PC-3 (cell line): ENCODE measurements around the gene IL25. TPM values are rescaled to one million over a fixed set of nuclear protein-coding genes. Genes with fewer than 3 reads are reported as not detected.
A peak's percentile ranks its signal among the peaks of the same experiment; 100 is the strongest.

ENCODE experiments used
- ATAC-seq: fragments of 200-7000 bp; cut with Tn5 transposase; 2 replicates; pipeline ENCODE4 v1.9.1; 2020; ENCODE audit warnings: mild to moderate bottlenecking, moderate library complexity
- Bru-seq: library from RNA; stranded (reverse); fragments of 400-500 nt; gene quantifications from one replicate; lab custom pipeline; 2021; lab: Mats Ljungman, UMichigan
- BruChase-seq, 2 experiments: library from RNA; stranded (reverse); fragments of 400-500 nt; gene quantifications; one replicate each; lab custom pipeline; 2021; lab: Mats Ljungman, UMichigan
- BruUV-seq: library from RNA; stranded (reverse); fragments of 400-500 nt; replicated peaks from 2 replicates; lab custom pipeline; 2021; lab: Mats Ljungman, UMichigan
- CTCF ChIA-PET: fragments of 300-600 bp; sonication (Branson Sonifier 250); formaldehyde crosslinking; loops from one replicate; lab custom pipeline; 2022; ENCODE audit warnings: antibody characterized with exemption; lab: Charles Lee
- POLR2A ChIA-PET: fragments of 300-600 bp; sonication (Branson Sonifier 250); formaldehyde crosslinking; loops from one replicate; lab custom pipeline; 2022; ENCODE audit warnings: antibody characterized with exemption; ENCODE audit not compliant: unreplicated experiment; lab: Charles Lee
- DNase-seq: peaks from one replicate; pipeline ENCODE4 v3.0.0-alpha.2; 2015
- H2AFZ ChIP-seq: fragments of 300-600 bp; sonication (generic); 2 replicates; pipeline ENCODE4 v1.6.0; 2016; ENCODE audit warnings: antibody characterized with exemption, low read length
- H3F3A ChIP-seq: fragments of 300-600 bp; sonication (generic); one replicate; pipeline ENCODE4 v1.6.0; 2017; ENCODE audit warnings: antibody characterized with exemption, low read length, control low read depth, mild to moderate bottlenecking; ENCODE audit not compliant: unreplicated experiment
- H3K27ac ChIP-seq: fragments of 300-600 bp; sonication (generic); 2 replicates; pipeline ENCODE4 v1.5.1; 2016; ENCODE audit warnings: mild to moderate bottlenecking, low read length
- H3K27me3 ChIP-seq: fragments of 300-600 bp; sonication (generic); 2 replicates; pipeline ENCODE4 v1.6.1; 2016; ENCODE audit warnings: low read length, mixed read lengths
- H3K36me3 ChIP-seq: fragments of 300-600 bp; sonication (generic); 2 replicates; pipeline ENCODE4 v1.6.1; 2016; ENCODE audit warnings: low read depth, mixed run types, low read length, mixed read lengths
- H3K4me1 ChIP-seq: fragments of 300-600 bp; sonication (generic); 2 replicates; pipeline ENCODE4 v1.5.1; 2016; ENCODE audit warnings: low read length; ENCODE audit not compliant: insufficient read depth
- H3K4me2 ChIP-seq: fragments of 300-600 bp; sonication (generic); 2 replicates; pipeline ENCODE4 v1.6.0; 2016; ENCODE audit warnings: low read length
- H3K4me3 ChIP-seq: fragments of 300-600 bp; sonication (generic); 2 replicates; pipeline ENCODE4 v1.5.1; 2016; ENCODE audit warnings: mild to moderate bottlenecking, low read length, mixed read lengths
- H3K79me2 ChIP-seq: fragments of 300-600 bp; sonication (generic); 2 replicates; pipeline ENCODE4 v1.6.1; 2017; ENCODE audit warnings: low read length, mixed read lengths
- H3K9ac ChIP-seq: fragments of 300-600 bp; sonication (generic); 2 replicates; pipeline ENCODE4 v1.6.0; 2016; ENCODE audit warnings: mild to moderate bottlenecking, low read length
- H3K9me2 ChIP-seq: fragments of 300-600 bp; sonication (generic); replicated peaks from 2 replicates; pipeline ENCODE4 v1.6.1; 2016; ENCODE audit warnings: mixed run types, low read length, mixed read lengths
- H3K9me3 ChIP-seq: fragments of 300-600 bp; sonication (generic); 2 replicates; pipeline ENCODE4 v1.6.1; 2016; ENCODE audit warnings: low read length, mixed read lengths
- H4K20me1 ChIP-seq: fragments of 300-600 bp; sonication (generic); 2 replicates; pipeline ENCODE4 v1.6.1; 2016; ENCODE audit warnings: low read length, mixed read lengths
- CTCF ChIP-seq: fragments of 300-600 bp; sonication (generic); conservative IDR thresholded peaks from 2 replicates; pipeline ENCODE4 v1.5.1; 2017; ENCODE audit warnings: antibody characterized with exemption, low read depth, mild to moderate bottlenecking, low read length
- EZH2 ChIP-seq: fragments of 300-600 bp; sonication (generic); IDR thresholded peaks from one replicate; pipeline ENCODE4 v1.6.1; 2017; ENCODE audit warnings: antibody characterized with exemption, mild to moderate bottlenecking, low read length; ENCODE audit not compliant: unreplicated experiment
- EZH2phosphoT487 ChIP-seq: fragments of 300-600 bp; sonication (generic); IDR thresholded peaks from 2 replicates; pipeline ENCODE4 v1.6.1; 2018; ENCODE audit warnings: mild to moderate bottlenecking, antibody characterized with exemption, low read length, borderline replicate concordance
- intact Hi-C: fragments of 100-400 bp; cut with micrococcal nuclease; formaldehyde crosslinking; loops from 2 replicates; pipeline ENCODE4 v1.9.0; 2023
- long read RNA-seq: library from polyadenylated mRNA; unstranded; transcript quantifications from one replicate; pipeline ENCODE4 v2.0.0, GENCODE V29; 2021; ENCODE audit not compliant: unreplicated experiment
- total RNA-seq: library from RNA; depleted of rRNA; stranded (reverse); fragments of >200 nt; gene quantifications from 2 replicates; pipeline ENCODE4 v1.2.3, GENCODE V29; 2014; rRNA removed

The IL25 gene
- total RNA-seq (not detected in 2 replicates), Bru-seq, nascent RNA (not detected), BruChase-seq, experiment 1, labeled RNA remaining after a 6-hour chase (not detected), BruChase-seq, experiment 2, labeled RNA remaining after a 2-hour chase (not detected)
- long read RNA-seq = 0 reads

- TF ChIP-seq EZH2 (no peak), EZH2phosphoT487 (no peak), CTCF (no peak)
- H4K20me1 ChIP-seq = no peaks in the 10 kb centered on the region
- BruUV-seq = no TSS peak
- no peaks in the 10 kb centered on the region for H3F3A ChIP-seq
- H2AFZ ChIP-seq = no peak within 1 kb of the TSS
- H3K27me3 ChIP-seq = peaks cover 17% of the 10 kb centered on the region
- H3K9me2 ChIP-seq = no peaks in the 10 kb centered on the region
- ChIA-PET POLR2A (no interaction called here), CTCF (no interaction called here)
- no peak for DNase-seq
- intact Hi-C loops = no loop called here
- H3K79me2 ChIP-seq = no peaks in the 10 kb centered on the region
- H3K4me2 ChIP-seq = no peak within 1 kb of the TSS
- no peak within 1 kb of the TSS for H3K9ac ChIP-seq
- no peak within 1 kb of the TSS for H3K27ac ChIP-seq
- no peak within 1 kb of the TSS for H3K4me3 ChIP-seq
- no peaks in the 10 kb centered on the region for H3K9me3 ChIP-seq
- no peaks in the 10 kb centered on the region for H3K36me3 ChIP-seq
- ATAC-seq = no peak
- H3K4me1 ChIP-seq = no peaks in the 10 kb centered on the region
Observed at GRCh38 chr14:23372509-23372908, at the start of gene IL25. IL25 (plus strand) TSS chr14:23372809.

GRCh38 chr14:23323838-23324454 lies 48.7 kb upstream of the IL25 start:
- H3K27ac ChIP-seq = no peak overlapping the region
- H3K9ac ChIP-seq = no peak overlapping the region
- DNase-seq (no peak), ATAC-seq (no peak)
- peaks cover 11% of the 10 kb centered on the region; the same call in 1 of the 2 replicates for H4K20me1 ChIP-seq
- no peaks in the 10 kb centered on the region for H3K9me2 ChIP-seq
- BruUV-seq = no TSS peak
- H3K36me3 ChIP-seq = peaks cover 33% of the 10 kb centered on the region
- peaks cover 17% of the 10 kb centered on the region for H3K4me1 ChIP-seq
- no peak overlapping the region for H3K4me3 ChIP-seq
- H3F3A ChIP-seq = peaks cover 3% of the 10 kb centered on the region
- intact Hi-C loops = no loop called here
- H3K9me3 ChIP-seq = no peaks in the 10 kb centered on the region
- no peak for TF ChIP-seq CTCF
- TF ChIP-seq EZH2 = no peak
- TF ChIP-seq EZH2phosphoT487 = no peak
- H2AFZ ChIP-seq = no peak overlapping the region
- peak overlapping the region; percentile 94; the same call in 1 of the 2 replicates for H3K4me2 ChIP-seq
- H3K79me2 ChIP-seq = peaks cover 26% of the 10 kb centered on the region
- H3K27me3 ChIP-seq = no peaks in the 10 kb centered on the region
- CTCF ChIA-PET = interaction anchor here (0.5 kb wide), 1 partner anchor 36 kb away, joined by 5 read pairs; no protein-coding TSS in a partner anchor
- POLR2A ChIA-PET = interaction anchor here (0.7 kb wide), 1 partner anchor 1892 kb away, joined by 3 read pairs; no protein-coding TSS in a partner anchor

- Histone ChIP-seq H3K9ac (no peak overlapping the region), H3K27ac (no peak overlapping the region), H3K4me3 (no peak overlapping the region), H3K4me1 (peaks cover 17% of the 10 kb centered on the region), H3F3A (peaks cover 3% of the 10 kb centered on the region), H3K4me2 (no peak overlapping the region), H3K79me2 (peaks cover 26% of the 10 kb centered on the region), H4K20me1 (peaks cover 11% of the 10 kb centered on the region; the same call in 1 of the 2 replicates), H3K36me3 (peaks cover 33% of the 10 kb centered on the region), H3K9me3 (no peaks in the 10 kb centered on the region), H2AFZ (no peak overlapping the region), H3K9me2 (no peaks in the 10 kb centered on the region), H3K27me3 (no peaks in the 10 kb centered on the region)
- CTCF ChIA-PET = interaction anchor here (0.5 kb wide), 1 partner anchor 36 kb away, joined by 5 read pairs; no protein-coding TSS in a partner anchor
- intact Hi-C loops = no loop called here
- no TSS peak for BruUV-seq
- DNase-seq = no peak
- POLR2A ChIA-PET = no interaction called here
- ATAC-seq = no peak
- TF ChIP-seq CTCF = no peak
- no peak for TF ChIP-seq EZH2
- no peak for TF ChIP-seq EZH2phosphoT487
Observed at GRCh38 chr14:23324455-23324846, 48.2 kb upstream of the IL25 start.
